ENCODE results near the gene LRMDA. TPM values are rescaled to one million over a fixed set of nuclear protein-coding genes. Genes with fewer than 3 reads are reported as not detected.

The LRMDA gene
- total RNA-seq, 1 experiment from 2014 or later: 4.8 TPM

- Histone ChIP-seq H3K4me3 (replicated peaks in 1 of 2; ENCODE audit: low read depth in 1 of 2, low read length in 2 of 2) (no peak overlapping the region), H3K4me1 (ENCODE audit: control insufficient read depth in 1 of 2, insufficient read depth in 2 of 2, low read length in 2 of 2) (no peaks in the 10 kb centered on the region), H3K9me3 (ENCODE audit: control insufficient read depth in 1 of 2, insufficient read depth in 1 of 2, low read depth in 1 of 2, low read length in 2 of 2) (no peaks in the 10 kb centered on the region), H3K4me2 (ENCODE audit: low read length) (no peak overlapping the region), H3K9me2 (ENCODE audit: insufficient read depth) (no peaks in the 10 kb centered on the region), H3K79me2 (ENCODE audit: insufficient read depth, low read length) (no peaks in the 10 kb centered on the region), H3K27ac (ENCODE audit: low read depth, low read length) (no peak overlapping the region), H3K36me3 (ENCODE audit: control insufficient read depth in 1 of 2, insufficient read depth in 2 of 2, low read length in 2 of 2) (no peaks in the 10 kb centered on the region), H3K9ac (ENCODE audit: low read length) (no peak overlapping the region), H3K27me3 (ENCODE audit: insufficient read depth, low read length) (no peaks in the 10 kb centered on the region), H2AFZ (ENCODE audit: low read depth, low read length, poor library complexity, severe bottlenecking) (no peak overlapping the region), H4K20me1 (ENCODE audit: insufficient read depth) (no peaks in the 10 kb centered on the region)
- intact Hi-C loops (cut with micrococcal nuclease): no loop called here
- ChIA-PET RAD21 (ENCODE audit: low non-redundant PET in 1 of 2, low total read pairs in 2 of 2, uncharacterized antibody in 2 of 2, unreplicated experiment in 2 of 2) (no interaction called here), CTCF (no interaction called here), POLR2A (no interaction called here)
- no peak for TF ChIP-seq SP1 (IDR thresholded peaks at IDR 0.05; ENCODE audit: low read depth)
- TF ChIP-seq SIN3A (IDR thresholded peaks at IDR 0.05; ENCODE audit: low read depth): no peak
- TF ChIP-seq, protein P1, sequence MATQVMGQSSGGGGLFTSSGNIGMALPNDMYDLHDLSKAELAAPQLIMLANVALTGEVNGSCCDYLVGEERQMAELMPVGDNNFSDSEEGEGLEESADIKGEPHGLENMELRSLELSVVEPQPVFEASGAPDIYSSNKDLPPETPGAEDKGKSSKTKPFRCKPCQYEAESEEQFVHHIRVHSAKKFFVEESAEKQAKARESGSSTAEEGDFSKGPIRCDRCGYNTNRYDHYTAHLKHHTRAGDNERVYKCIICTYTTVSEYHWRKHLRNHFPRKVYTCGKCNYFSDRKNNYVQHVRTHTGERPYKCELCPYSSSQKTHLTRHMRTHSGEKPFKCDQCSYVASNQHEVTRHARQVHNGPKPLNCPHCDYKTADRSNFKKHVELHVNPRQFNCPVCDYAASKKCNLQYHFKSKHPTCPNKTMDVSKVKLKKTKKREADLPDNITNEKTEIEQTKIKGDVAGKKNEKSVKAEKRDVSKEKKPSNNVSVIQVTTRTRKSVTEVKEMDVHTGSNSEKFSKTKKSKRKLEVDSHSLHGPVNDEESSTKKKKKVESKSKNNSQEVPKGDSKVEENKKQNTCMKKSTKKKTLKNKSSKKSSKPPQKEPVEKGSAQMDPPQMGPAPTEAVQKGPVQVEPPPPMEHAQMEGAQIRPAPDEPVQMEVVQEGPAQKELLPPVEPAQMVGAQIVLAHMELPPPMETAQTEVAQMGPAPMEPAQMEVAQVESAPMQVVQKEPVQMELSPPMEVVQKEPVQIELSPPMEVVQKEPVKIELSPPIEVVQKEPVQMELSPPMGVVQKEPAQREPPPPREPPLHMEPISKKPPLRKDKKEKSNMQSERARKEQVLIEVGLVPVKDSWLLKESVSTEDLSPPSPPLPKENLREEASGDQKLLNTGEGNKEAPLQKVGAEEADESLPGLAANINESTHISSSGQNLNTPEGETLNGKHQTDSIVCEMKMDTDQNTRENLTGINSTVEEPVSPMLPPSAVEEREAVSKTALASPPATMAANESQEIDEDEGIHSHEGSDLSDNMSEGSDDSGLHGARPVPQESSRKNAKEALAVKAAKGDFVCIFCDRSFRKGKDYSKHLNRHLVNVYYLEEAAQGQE (IDR thresholded peaks at IDR 0.05; ENCODE audit: low read depth): no peak
- no peak for TF ChIP-seq POLR2AphosphoS5 (IDR thresholded peaks at IDR 0.05; ENCODE audit: low read depth, low read length)
- no peak for TF ChIP-seq EZH2phosphoT487 (IDR thresholded peaks at IDR 0.05; ENCODE audit: borderline replicate concordance)
- TF ChIP-seq FOSL1 (IDR thresholded peaks at IDR 0.05; ENCODE audit: low read depth): no peak
- TF ChIP-seq ZNF274 (IDR thresholded peaks at IDR 0.05; ENCODE audit: low read depth, low read length): no peak
- no peak for TF ChIP-seq ELF1 (IDR thresholded peaks at IDR 0.05; ENCODE audit: borderline replicate concordance, low read depth)
- no peak for TF ChIP-seq JUND (IDR thresholded peaks at IDR 0.05)
- no peak for TF ChIP-seq EZH2 (IDR thresholded peaks at IDR 0.05)
- TF ChIP-seq POLR2A (IDR thresholded peaks at IDR 0.05; ENCODE audit: borderline replicate concordance, extremely low read depth, insufficient read depth, insufficient read length): no peak
- no peak for TF ChIP-seq EGR1 (IDR thresholded peaks at IDR 0.05; ENCODE audit: low read depth)
- DNase-seq (ENCODE audit: low read depth, low spot score) (no peak), ATAC-seq (no peak)
- no TSS peak for BruUV-seq (replicated peaks)
Measured at GRCh38 chr10:76522547-76522946, 1091.1 kb downstream of the LRMDA start.

All from HCT116 (cell line).